RKO (cell line): Measurements from ENCODE around the gene PLXNA1.

ENCODE experiments used
- DNase-seq: peaks from one replicate; pipeline ENCODE4 v3.0.0-alpha.2; 2016; ENCODE audit warnings: low spot score

Gene PLXNA1

DNA sequence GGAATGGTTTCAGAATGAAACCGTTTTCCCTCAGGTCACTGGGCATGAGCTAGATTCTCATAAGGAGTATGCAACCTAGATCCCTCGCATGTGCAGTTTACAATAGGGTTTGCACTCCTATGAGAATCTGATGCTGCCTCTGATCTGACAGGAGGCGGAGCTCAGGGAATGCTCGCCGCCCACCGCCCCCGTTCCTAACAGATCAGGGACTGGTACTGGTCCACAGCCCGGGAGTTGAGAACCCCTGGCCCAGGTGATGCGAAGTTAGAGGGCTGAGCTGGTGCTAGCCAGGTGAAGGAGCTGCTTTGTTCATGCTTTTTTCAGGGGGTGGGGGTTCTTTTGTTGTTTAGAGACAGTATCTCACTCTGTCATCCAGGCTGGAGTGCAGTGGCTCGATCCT lies 15.5 kb upstream of the PLXNA1 start:
- no peak for DNase-seq

DNA sequence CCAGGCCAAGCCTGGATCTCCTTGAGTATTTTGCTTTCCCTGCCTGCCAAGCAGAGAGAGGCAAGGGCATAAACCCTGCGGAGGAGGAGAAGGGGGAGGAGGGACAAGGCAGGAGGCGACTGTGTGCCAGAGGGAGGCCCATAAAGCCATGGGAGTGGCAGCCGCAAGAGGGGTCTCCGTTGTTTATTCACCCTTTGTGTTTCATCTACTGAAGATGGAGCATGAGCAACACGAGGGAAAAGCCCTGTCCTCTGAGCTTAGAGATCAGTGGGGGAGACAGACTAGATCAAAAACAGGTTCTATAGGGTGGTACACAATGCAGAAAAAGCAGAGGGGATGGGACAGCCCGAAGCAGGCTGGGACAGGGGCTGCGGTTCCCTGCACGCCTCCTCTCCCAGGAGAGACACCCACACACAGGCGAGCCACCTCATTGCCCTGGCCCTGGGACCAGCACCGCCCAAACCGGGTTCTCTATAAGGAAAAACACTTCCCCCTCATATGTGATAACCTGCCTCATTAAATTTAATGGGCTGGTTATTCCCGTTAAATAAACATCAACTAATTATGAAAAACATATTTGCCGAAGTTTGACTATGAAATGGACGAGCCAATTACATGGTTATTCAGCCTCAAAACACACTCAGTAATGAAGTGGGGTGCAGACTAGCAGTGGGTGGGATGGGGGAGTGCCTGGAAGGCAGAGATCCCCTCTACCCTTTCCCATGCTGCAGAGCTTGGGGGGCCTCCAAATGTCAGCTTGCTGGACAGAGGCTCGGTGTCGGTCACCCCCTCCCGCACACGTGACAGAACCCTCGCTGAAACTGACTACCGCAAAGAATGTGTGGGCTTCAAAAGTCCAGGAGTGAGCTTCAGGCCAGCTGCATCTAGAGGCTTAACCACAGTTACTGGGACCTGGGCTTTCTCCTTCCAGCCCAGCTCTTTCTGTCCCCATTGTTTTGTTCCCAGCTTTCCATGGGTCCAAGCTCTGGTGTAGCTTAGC lies 14.2 kb upstream of the PLXNA1 start:
- DNase-seq = no peak

DNA sequence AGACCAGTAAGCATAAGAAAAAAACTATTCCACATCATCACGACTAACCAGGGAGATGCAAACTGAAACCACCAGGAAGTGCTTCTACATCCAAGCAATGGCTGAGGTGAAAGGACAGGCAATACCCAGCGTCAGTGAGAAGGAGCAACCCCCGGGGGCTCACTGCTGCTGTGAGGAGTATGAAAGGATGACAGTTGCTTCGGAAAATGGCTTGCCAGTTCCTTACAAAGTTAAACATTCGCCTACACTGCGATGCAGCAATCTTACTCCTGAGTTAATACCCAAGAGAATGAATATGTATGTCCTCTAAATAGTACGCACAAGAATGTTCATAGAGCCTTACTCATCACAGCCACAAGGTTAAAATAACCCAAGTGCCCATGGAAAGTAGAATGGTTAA lies 13.3 kb upstream of the PLXNA1 start:
- DNase-seq = no peak

DNA sequence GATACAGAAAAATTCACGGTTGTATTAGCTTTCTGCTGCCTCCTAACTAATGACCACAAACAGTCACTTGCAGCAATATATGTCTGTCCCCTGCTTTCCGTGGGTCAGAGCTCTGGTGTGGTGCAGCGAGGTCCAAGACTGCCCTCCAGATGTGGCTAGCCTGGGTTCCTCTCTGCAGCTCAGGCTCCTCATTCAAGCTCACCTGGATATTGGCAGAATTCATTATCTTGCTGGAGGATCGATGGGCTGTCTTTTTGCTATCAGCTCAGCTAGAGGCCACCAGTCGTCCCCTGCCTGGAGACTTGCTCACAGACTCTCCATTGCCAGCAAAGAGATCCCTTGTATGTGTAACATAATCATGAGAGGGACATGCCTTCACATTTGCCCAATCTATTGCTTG lies 12.8 kb upstream of the PLXNA1 start:
- DNase-seq = no peak

DNA sequence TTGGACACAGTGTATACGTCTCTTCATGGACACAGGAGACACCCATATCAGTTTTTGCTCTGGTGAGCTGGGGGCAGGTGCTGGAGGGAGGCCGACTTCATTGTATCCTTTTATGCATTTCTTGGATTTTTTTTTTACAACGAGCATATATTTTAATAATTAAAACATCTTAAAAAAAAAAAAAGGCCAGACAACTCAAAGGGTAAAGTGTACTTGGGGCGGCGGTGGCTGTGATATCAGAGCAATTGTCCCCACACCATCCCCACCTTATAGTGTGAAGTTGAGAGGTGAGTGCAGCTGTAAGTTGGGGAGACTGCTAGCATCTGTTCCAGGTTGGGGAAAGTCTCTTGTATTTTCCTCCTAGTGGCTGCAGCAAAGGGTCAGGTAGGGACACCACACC lies 12.0 kb upstream of the PLXNA1 start:
- DNase-seq = no peak

DNA sequence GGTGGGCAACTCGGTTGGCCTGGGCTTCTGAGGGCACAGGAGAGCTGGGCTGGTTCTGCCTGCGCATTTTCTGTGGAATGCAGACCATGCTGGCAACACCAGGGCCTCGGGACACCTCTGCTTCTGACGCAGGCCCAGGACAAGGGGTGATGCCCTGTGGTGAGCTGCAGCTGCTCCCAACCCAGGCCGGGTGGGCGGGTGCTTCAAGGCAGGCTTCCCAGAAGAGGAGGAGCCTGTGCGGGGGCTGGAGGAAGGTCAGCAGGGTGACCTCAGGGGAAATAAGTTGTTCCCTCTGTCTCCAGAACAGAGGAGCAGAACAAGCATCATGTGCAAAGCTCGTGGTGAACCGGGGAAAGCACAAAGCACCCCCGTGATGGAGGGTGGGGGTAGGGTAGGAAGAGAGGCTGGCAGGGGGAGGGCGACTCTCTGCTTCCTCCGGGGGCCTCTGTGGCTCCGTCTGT lies 11.0 kb upstream of the PLXNA1 start:
- no peak for DNase-seq

DNA sequence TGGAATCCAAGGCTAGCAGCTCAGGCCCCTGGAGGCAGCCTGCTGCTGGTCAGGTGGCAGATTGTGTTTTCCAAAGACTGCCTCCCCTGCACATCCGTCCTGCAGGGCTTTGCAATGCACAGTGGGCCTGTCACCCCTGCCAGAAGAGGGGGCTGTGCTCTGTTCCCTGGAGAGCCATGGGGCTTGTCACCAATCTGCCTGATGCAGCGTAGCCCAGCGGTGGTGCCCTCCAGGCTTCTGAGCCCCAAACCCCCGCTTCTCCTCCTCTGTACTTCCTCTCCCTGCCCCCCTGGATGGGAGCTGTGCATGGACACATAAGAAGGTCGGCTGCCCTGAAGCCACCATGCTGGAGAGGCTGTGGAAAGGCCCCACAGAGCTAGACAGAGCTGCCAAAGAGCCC lies 10.0 kb upstream of the PLXNA1 start:
- DNase-seq = no peak

DNA sequence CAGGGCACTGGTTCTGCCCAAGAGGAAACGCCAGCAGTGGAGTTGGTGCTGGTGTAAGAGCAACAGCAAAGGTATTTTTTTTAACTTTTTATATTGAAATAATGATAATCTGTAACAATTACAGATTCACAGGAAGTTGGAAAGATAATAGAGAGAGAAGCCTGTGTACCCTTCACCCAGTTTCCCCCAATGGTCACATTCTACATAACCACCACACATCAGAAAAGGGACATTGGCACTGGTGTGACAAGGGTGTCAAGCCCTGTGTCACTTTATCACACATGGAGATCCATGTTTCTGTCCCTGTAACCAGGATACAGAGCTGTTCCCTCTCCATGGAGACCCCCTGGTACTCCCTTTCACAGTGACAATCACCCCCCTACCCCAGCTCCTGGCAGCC lies 9.1 kb upstream of the PLXNA1 start:
- no peak for DNase-seq

DNA sequence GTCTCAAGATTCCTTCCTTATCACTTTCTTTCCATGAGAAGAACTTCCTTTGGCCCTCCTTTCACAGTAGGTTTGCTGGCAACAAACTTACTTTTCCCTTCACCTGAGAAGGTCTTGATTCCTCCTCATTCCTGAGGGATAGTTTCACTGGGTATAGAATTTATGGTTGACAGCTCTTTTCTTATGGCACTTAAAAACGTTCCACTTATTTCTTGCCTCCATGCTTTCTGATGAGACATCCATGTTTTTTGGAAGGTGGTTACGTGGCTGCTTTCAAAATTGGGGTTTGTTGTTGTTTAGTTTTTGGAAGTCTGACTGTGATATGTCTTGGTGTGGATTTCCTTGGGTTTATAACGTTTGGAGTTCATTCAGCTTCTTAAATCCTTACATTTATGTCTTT lies 8.2 kb upstream of the PLXNA1 start:
- DNase-seq = no peak

DNA sequence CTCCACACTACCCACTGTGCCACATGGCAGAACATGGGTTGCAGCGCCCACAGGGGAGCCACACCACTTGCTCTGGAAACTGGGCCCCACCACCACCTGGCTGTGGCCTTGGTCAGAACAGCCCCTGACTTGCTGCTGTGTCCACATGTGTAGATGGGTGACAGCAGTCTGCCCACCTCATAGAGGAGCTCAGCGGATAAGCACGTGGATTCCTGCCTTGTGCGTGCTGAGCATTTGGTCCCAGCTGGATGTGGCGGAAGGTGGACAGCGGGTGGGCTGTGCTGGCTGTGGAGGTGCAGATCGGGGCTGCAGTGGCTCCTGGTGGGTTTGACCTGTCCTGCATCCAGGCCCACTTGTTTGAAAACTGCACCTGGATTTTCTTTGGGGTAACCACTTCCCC lies 6.0 kb upstream of the PLXNA1 start:
- no peak for DNase-seq

DNA sequence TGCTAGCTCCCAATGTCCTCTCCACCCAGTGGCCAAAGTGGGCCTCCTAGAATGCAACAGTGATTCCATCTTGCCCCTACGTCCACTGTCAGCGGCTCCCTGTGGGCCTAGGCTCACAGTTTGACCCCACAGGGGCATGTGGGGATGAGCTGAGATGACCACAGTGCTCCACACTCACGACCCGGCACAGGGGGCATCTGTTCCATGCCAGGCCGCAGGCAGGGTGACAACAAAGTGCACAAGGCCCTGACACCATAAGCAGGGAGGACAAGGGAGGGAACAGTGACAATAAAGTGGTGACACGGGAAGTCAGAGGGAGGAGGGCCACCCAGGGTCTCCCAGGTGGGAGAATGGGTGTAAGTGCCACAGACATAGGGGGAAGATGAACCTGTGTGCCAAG lies 5.1 kb upstream of the PLXNA1 start:
- DNase-seq = no peak

DNA sequence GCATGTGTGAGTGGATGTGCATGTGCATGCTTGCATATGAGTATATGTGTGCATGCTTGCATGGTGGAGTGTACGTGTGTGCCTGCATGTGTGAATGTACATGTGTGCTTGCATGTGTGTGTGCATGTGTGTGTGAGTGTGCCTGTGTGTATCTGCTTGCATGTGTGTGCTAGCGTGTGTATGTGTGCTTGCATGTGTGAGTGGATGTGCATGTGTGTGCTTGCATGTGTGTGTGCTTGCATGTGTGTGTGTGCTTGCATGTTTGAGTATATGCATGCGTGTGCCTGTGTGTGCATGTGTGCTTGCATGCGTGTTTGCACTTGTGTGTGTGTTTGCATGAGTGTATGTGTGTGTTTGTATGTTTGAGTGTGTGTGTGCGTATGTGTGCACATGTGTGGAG lies 4.6 kb upstream of the PLXNA1 start:
- no peak for DNase-seq

DNA sequence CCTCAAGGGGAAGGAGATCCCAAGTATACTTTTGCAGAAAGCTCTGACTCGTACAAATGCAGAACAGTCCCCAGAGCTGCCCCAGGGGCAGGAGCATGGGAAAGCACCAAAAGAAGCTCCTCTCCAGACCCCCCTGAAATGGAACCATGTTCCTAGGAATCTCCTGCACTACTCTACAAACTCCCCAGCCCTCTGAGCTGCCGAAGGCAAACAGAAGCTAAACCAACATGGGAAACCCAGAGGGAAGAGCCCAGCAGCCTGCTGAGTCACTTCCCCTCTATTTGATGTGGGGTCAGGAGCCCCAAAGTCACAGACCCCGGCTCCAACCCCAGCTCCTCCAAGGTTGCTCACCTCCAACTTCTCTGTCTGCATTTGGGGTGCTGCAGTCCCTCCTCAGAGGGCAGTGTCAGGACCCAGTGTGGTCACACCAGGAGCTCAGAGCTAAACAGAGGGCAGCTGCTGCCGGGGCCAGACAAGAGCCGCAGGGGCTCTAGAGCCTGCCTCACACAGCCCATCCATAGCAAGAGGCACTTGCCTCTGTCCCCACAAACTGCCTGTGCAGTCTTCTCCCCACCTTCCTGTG lies 3.8 kb upstream of the PLXNA1 start:
- no peak for DNase-seq

DNA sequence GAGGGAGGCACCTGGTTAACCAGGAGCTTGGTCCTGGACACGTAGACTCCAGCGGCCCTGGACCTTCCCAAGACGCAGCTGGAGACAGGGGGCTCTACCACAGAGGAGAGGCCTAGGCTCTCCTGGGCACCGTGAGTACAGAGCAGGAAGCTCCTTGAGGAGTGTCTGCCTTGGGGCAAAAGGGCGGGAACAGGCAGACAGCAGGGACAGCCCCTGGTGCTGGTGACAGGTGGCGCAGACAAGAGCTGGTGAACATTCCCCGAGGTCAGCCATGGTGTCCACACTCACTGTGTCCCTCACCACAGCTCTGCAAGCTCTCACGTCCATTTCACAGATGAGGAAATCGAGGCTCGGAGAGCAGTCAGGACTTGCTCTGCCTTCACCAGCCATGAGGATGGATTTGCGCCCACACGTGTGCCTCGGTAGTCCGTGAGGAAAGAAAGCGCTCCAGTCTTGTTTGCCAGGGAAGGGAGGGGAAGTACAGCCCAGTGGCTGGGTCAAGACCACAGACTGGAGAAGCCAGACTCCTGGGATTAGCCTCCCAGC lies 2.6 kb upstream of the PLXNA1 start:
- no peak for DNase-seq

DNA sequence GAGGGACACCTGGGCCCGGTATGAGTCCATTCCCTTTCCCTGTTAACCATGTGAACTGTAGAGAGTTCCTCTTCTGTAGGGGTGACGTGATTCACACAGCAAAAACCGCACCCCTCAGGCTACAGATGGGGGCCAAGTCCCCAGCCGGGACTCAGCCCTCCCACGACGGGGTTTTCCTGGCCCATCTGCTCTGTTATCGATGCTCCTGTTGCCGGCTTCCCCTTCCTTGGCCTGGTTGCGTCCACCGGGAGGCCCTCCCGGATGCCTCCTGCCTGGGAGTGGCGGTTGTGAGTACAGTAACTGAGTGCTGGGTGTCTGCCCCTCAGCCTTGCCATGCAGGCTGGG lies 817 bp upstream of the PLXNA1 start:
- DNase-seq = no peak

DNA sequence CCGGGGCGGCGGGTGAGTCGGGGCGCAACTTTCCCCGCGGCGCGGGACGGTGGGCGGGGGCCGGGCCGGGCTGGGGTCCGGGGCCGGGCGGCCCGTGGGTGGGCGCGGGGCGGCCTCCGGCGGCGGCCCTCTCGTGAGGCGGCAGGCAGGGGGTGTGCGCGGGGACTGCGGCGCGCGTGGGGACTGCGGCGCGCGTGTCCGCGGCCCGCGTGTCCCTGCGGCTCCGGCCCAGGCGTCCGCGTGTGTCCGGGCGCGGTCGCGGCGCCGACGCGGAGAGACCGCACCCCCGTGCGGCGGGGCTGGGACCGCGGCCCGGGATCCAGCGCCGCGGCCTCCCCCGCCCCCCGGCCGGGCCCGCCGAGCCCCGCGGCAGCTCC lies 349 bp downstream of the PLXNA1 start:
- no peak for DNase-seq

DNA sequence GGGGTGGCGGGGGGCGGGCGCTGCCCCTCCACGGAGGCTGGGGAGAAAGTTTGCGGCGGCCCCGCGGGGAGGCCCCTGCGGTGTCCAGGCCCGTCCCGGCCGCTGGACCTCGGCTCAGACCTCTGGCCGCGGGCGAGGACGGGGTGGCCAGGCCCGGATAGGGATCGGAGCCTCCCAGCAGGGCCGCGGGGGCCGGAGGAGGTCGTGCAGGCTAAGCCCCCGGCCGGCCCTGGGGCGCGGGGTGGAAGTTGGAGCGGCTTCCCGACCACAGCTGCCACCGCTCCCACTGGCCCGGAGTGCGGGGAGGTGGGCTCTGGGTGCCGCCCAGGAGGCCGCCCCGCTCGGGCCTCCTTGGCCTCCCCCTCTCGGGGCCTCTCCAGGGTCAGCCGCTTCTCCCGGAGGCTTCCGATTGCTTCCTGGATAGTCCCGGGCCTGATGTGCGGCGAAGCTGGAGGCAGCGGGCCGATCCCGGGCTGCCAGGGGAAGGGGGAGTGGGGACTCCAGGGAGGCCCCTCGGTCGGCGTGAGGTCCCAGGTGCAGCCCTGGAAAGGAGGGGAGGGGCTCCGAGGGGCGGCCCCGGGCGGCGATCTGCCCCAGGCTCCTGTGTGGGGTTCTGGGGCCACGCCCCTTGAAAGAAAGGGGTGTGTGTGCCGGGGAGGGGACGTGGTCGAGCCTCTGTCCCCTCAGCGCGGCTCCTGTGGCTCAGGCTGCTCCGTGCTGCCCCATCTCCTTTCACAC lies 907 bp downstream of the PLXNA1 start:
- peak; percentile 22 for DNase-seq

DNA sequence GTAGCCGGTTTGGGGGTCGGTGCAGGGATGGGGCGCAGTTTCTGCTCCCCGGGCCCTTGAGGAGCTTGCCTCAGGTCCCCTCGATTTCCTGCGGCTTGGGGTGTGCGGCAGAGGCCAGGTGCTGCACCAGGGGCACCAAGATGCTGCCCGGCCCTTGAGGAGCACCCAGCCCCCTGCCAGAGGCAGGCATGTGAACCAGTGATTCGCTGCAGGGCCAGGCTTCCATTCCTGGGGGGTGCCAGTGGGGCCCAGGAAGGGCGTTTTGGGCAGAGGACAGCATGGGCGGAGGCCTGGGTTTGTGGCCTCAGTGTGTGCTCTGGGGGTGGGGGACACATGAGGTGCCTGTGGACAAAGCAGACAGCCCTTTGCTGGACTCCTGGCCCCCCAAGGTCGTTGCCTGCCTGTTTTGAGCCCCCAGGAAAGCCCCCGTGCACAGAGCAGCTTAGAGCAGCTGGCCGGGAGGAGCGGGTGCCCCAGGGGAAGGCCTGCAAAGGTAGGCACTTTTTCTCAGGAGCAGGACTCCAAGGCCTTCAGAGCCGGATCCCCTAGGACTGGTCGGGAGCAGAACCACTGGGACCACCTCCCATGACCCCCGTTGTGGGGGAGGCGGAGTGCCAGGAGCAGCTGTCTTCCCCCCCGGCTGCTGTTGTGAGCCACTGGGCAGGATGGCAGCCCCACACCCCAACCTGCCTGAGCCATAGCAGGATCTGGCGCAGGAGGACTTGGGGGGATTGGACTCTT lies 1.6 kb downstream of the PLXNA1 start:
- no peak for DNase-seq

DNA sequence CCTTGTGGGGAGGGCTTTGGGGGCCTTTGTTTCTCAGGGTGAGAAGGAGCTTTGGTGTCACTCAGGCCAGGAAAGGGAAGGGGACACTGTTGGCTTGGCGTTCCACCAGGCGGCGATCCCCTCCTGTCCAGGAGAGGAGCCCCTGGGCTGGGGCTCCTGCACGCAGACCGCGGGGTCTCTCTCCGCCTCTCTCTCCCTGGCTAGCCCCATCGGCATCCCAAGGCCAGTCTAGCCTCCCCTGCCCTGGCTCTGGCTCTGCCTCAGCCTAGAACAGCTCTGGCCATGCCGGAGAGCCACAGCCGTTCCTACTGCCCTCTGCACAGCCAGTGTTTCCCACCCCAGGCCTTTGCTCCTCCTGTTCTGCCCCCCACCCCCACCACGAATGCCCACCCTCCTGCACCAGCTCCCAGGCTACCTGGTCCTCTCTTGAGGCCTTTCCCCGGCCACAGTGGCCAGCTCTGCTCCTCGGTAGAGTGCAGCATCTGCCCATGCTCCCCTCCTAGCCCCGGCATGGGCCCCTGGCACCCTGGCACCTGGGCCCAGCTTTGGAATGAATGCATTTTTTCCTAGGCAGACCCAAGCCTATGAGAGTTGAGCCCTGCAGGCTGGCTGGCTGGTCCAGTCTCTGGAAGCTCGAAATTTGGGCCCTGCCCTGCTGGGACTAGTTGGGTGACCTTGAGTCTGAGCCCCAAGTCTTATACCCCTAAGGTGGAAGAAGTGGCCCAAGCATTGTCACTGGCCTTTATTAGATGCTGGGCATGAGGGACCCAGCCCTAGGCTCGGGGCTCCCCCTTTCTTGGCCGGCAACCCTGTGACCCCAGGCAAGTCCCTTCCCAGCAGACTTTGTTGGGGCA lies 2.4 kb downstream of the PLXNA1 start:
- DNase-seq = no peak

DNA sequence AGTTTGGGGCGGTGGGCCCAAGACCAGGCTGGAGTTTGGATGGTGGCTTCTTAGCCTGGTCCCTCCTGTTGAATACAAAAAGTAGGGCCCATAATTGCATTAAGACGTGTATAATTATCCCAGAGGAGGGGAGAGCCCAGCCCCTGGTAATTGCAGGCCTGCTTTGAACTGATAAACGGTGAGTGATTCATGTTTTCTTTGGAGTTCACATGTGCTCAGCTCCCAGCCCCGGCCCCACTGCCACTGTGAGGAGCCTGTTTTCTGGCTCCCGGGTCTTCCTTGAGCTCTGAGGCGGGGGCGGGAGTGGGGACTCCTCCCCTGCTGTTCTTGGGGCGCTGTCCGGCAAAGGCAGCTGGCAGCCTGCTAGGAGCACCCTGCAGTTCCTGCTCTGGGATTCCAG lies 3.1 kb downstream of the PLXNA1 start:
- DNase-seq = no peak

DNA sequence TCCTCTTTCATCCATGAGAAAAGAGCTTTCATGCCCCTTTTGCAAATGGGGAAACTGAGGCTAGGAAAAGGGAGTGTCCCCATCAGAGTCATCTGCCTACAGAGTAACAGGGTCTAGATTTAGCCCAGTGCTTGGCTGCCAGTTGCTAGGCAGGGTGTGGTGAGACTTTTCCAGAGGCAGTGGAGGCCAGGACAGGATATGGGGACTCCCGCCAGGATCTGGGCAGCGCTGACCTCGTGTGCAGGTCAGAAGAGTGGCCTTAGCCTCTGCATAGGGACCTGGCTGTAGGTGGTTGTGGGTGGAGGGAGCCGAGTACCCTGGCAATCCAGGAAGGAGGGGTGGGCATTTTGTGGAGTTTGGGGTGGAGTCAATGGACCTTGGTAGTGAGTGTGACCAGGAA lies 4.2 kb downstream of the PLXNA1 start:
- DNase-seq = no peak
